Measurements from ENCODE around the gene CLEC19A. TPM values are rescaled to one million over a fixed set of nuclear protein-coding genes. Genes with fewer than 3 reads are reported as not detected.

Gene CLEC19A
- total RNA-seq, 4 donors from 2014 or later, result not detected

DNA sequence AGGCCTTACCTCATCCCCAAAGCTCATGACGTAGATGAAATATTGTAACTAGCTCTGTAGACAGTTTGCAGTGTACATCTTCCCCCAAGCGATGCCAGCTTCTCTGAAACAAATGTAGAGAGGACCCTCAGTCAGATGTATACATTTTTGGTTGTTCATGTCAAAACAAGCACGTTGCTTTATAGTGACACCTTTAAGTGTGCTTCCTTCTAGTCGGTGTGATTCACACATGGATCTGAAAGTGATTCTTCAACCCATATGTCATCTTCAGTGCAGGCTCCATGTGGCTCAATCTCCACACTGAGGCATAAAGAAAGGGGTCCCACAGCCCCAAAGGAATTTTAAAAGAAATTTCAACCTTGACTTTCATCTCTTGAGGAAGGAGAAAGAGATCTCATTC, 30.9 kb upstream of the CLEC19A start:
- DNase-seq, result no peak
- Histone ChIP-seq H3K4me1 (no peaks in the 10 kb centered on the region), H3K4me3 (no peak overlapping the region), H3K9me3 (no peaks in the 10 kb centered on the region), H3K27me3 (no peaks in the 10 kb centered on the region), H3K27ac (no peak overlapping the region), H3K36me3 (no peaks in the 10 kb centered on the region)
- no peak for TF ChIP-seq POLR2A (IDR thresholded peaks at IDR 0.05)
- TF ChIP-seq, protein P1, sequence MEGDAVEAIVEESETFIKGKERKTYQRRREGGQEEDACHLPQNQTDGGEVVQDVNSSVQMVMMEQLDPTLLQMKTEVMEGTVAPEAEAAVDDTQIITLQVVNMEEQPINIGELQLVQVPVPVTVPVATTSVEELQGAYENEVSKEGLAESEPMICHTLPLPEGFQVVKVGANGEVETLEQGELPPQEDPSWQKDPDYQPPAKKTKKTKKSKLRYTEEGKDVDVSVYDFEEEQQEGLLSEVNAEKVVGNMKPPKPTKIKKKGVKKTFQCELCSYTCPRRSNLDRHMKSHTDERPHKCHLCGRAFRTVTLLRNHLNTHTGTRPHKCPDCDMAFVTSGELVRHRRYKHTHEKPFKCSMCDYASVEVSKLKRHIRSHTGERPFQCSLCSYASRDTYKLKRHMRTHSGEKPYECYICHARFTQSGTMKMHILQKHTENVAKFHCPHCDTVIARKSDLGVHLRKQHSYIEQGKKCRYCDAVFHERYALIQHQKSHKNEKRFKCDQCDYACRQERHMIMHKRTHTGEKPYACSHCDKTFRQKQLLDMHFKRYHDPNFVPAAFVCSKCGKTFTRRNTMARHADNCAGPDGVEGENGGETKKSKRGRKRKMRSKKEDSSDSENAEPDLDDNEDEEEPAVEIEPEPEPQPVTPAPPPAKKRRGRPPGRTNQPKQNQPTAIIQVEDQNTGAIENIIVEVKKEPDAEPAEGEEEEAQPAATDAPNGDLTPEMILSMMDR (IDR thresholded peaks at IDR 0.05), result no peak

DNA sequence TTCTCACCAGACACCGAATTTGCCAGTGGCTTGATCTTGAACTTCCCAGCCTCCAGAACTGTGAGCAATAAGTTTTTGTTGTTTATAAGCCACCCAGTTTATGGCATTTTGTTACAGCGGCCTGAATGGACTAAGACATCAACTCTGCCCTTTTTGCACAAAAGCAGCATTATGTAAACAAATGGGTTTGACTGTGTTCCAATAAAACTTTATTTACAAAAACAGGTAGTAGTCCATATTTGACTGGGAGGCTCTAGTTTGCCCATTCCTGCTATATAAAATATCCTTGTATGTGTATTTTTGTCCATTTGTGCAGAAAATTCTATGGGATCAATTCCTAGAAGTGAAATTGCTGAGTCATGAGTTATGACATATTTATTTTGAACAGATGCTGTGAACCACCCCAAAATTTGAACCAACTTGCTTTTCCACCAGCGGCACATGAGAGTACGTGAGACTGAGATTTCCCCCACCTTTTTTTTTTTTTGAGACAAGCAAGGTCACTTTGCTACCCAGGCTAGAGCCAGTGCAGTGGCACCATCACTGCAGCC, 21.3 kb upstream of the CLEC19A start:
- TF ChIP-seq, protein P1 (IDR thresholded peaks at IDR 0.05), result no peak
- TF ChIP-seq POLR2A (IDR thresholded peaks at IDR 0.05), result no peak
- H3K27me3 ChIP-seq, result no peaks in the 10 kb centered on the region
- no peak overlapping the region for H3K4me3 ChIP-seq
- DNase-seq, result no peak
- no peak overlapping the region for H3K27ac ChIP-seq
- no peaks in the 10 kb centered on the region for H3K36me3 ChIP-seq
- peaks cover 0 to 4% (median 0%) of the 10 kb centered on the region in 4 donors for H3K9me3 ChIP-seq
- no peaks in the 10 kb centered on the region for H3K4me1 ChIP-seq

DNA sequence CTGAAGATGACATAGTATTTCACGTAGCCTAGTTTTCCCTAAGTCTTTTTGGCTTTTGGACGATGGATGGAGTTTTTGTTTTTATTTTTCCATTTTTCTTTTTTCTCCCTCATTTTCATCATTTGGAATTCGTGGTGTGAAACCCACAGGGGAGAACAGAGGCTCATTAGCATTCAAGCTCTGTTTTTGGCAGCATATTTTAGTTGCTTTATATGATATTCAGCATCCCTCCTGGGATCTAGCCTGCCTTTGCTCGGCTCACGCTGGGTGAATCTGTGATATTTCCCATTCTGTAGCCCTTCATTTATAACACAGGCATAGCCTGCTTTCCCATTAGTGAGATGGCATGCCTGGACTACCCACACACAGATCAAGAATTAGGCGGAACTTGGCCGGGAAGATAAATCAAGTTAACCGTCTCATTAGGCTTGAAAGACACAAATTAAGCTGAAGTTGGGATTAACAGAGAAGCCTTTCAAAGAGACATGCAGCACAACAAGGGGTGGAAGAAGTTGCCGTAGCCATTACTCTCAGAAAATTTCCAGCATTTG, 20.1 kb upstream of the CLEC19A start:
- Histone ChIP-seq H3K9me3 (peaks cover 0 to 4% (median 0%) of the 10 kb centered on the region in 4 donors), H3K27me3 (no peaks in the 10 kb centered on the region), H3K4me1 (no peaks in the 10 kb centered on the region), H3K4me3 (no peak overlapping the region), H3K36me3 (no peaks in the 10 kb centered on the region), H3K27ac (no peak overlapping the region)
- no peak for TF ChIP-seq POLR2A (IDR thresholded peaks at IDR 0.05)
- TF ChIP-seq, protein P1 (IDR thresholded peaks at IDR 0.05), result no peak
- DNase-seq, result no peak

DNA sequence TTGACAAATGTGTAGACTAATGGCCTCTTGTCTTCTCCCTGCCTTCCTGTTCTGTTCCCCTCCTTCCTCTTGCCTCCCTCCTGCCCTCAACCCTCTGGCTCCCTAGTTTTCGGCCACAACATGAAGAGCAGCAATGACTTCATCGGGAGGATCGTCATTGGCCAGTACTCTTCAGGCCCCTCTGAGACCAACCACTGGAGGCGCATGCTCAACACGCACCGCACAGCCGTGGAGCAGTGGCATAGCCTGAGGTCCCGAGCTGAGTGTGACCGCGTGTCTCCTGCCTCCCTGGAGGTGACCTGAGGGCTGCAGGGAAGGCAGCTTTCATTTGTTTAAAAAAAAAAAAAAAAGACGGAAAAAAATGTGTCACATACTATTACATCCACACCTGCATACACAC, 18.8 kb upstream of the CLEC19A start:
- Histone ChIP-seq H3K27me3 (no peaks in the 10 kb centered on the region), H3K27ac (no peak overlapping the region), H3K9me3 (peaks cover 0 to 4% (median 0%) of the 10 kb centered on the region in 4 donors), H3K36me3 (no peaks in the 10 kb centered on the region), H3K4me3 (no peak overlapping the region), H3K4me1 (no peaks in the 10 kb centered on the region)
- TF ChIP-seq, protein P1 (IDR thresholded peaks at IDR 0.05), result no peak
- TF ChIP-seq POLR2A (IDR thresholded peaks at IDR 0.05), result no peak
- DNase-seq, result no peak

DNA sequence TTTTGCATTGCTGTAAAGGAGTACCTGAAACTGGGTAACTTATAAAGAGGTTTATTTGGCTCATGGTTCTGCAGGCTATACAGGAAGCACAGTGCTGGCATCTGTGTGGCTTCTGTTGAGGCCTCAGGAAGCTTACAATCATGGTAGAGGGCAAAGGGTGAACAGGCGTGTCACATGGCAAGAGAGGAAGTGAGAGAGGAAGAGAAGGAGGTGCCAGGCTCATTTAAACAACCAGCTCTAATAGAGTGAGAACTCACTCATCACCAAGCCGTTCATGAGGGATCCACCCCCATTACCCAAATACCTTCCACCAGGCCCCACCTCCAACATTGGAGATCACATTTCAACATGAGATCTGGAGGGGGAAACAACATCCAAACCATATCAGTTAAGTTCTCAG, 16.4 kb upstream of the CLEC19A start:
- no peaks in the 10 kb centered on the region for H3K9me3 ChIP-seq
- H3K4me3 ChIP-seq, result no peak overlapping the region
- H3K4me1 ChIP-seq, result no peaks in the 10 kb centered on the region
- TF ChIP-seq, protein P1 (IDR thresholded peaks at IDR 0.05), result no peak
- no peak for TF ChIP-seq POLR2A (IDR thresholded peaks at IDR 0.05)
- H3K36me3 ChIP-seq, result no peaks in the 10 kb centered on the region
- DNase-seq, result no peak
- H3K27ac ChIP-seq, result no peak overlapping the region
- H3K27me3 ChIP-seq, result no peaks in the 10 kb centered on the region
